ENCODE data around the gene VSX1. TPM values are rescaled to one million over a fixed set of nuclear protein-coding genes. Genes with fewer than 3 reads are reported as not detected.

The VSX1 gene
- total RNA-seq, 1 donor = not detected

DNA sequence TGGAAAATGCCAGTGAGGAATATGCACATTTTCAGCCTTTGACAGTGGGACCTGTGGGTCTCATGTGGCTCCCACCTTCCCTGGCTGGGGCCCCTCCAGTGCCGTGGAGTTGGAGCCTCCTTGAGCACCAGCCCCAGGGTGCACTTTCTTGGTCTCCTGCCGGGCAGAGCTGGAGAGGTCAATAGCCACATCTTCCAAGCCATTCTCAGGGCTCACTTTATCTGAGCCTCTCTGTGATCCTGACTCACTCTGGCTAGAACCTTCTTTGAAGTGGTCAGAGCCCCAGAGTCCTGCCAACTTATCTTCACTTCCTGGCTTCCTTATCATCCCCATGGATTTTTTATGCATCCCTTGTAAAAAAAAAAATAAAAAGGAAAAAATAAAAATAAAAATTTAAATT lies 5.7 kb downstream of the VSX1 start:
- DNase-seq (ENCODE audit: low read depth) = peak; percentile 56
- no peak overlapping the region for H3K4me3 ChIP-seq (ENCODE audit: low read depth, low read length)
- TF ChIP-seq CTCF (IDR thresholded peaks at IDR 0.05; ENCODE audit: insufficient read depth, low read length) = no peak

DNA sequence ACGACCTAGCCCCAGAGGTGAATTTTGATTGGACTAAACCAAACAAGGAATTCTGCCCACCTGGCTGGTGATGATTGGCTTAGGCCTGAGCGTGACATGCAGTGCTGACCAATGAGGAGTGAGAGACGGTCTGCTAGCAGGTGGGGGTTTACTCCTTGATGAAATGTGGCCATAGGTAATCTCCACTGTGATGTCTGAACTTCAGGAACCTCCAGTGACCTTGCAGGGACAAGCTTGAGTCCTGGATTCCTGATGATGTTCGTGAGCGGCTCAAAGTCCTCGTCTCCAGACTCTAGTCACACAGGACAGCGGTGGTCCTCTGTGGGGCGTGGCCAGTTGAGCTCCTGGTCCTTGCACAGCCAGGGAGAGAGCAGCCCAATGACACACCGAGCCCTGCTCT lies 8.4 kb downstream of the VSX1 start:
- no peak for DNase-seq (ENCODE audit: low read depth)
- H3K4me3 ChIP-seq (ENCODE audit: low read depth, low read length) = no peak overlapping the region
- TF ChIP-seq CTCF (IDR thresholded peaks at IDR 0.05; ENCODE audit: insufficient read depth, low read length) = no peak

GRCh38 chr20:25072226-25072811 lies 9.6 kb downstream of the VSX1 start:
- no peak overlapping the region for H3K4me3 ChIP-seq (ENCODE audit: low read depth, low read length)
- peak; percentile 25 for DNase-seq (ENCODE audit: low read depth)
- TF ChIP-seq CTCF (IDR thresholded peaks at IDR 0.05; ENCODE audit: insufficient read depth, low read length) = no peak

DNA sequence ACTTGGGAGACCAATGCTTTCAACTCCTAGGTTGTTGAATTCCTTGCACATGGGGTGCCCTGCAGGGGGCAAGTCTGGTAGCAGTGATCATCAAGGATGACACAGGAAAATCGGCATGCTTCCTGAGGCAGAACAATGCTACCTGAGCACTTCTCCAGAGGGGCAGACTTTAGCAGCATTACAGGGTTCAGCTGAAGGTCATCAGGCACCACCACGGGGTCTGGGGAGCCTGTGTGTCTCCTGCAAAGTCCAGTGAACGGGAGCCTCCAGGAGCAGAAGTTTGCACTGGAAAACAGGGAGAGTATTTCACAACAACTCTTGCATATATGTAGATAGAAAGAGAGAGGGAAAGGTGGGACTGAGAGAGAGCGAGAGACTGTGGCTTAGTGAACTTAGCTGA lies 10.2 kb downstream of the VSX1 start:
- no peak for DNase-seq (ENCODE audit: low read depth)
- TF ChIP-seq CTCF (IDR thresholded peaks at IDR 0.05; ENCODE audit: insufficient read depth, low read length) = no peak
- no peak overlapping the region for H3K4me3 ChIP-seq (ENCODE audit: low read depth, low read length)

GRCh38 chr20:25070821-25071473 lies 11.0 kb downstream of the VSX1 start:
- no peak overlapping the region for H3K4me3 ChIP-seq (ENCODE audit: low read depth, low read length)
- DNase-seq (ENCODE audit: low read depth) = no peak
- TF ChIP-seq CTCF (IDR thresholded peaks at IDR 0.05; ENCODE audit: insufficient read depth, low read length) = no peak

DNA sequence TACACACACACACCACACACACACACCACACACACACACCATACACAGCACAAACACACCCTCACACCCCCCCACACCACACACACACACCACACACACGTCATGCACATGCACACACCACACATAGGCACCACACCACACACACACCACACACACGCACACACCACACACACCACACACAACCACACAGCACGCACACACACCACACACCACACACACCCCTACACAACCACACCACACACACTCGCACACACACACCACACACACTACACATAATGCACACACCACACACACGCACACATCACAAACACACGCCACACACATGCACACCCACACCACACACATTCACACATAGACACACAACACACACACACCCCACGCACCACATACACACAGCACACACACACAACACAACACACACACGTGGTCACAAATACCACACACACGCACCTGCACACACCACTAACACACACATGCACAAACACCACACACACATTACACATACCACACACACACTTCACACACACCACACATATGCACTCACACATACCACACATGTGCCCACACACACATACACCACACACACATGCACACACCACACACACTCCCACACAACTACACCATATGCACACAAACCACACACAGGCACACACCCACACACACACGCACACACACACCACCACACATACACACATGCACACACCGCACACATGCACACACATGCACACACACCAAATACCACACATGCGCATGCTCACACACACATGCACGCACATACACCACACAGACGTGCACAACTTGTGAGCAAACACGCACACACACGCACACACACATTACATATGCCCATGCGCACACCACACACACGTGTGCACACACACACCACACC lies 14.6 kb downstream of the VSX1 start:
- DNase-seq (ENCODE audit: low read depth) = no peak
- TF ChIP-seq CTCF (IDR thresholded peaks at IDR 0.05; ENCODE audit: insufficient read depth, low read length) = no peak
- H3K4me3 ChIP-seq (ENCODE audit: low read depth, low read length) = no peak overlapping the region

Data from fibroblast of the aortic adventitia (primary cell).